NCI-H446 treated with DMSO at 0.1 percent for 48 hours (cell line): ENCODE measurements around the gene KCNMA1.
"Not testable (repeated sequence)": the region's sequence is repeated elsewhere in the genome, so short reads cannot be mapped to it uniquely, and the experiment has no call there.

Source experiments
- DNase-seq: peaks from one replicate; lab custom pipeline; 2025; lab: John Stamatoyannopoulos, UW

Gene KCNMA1

DNA sequence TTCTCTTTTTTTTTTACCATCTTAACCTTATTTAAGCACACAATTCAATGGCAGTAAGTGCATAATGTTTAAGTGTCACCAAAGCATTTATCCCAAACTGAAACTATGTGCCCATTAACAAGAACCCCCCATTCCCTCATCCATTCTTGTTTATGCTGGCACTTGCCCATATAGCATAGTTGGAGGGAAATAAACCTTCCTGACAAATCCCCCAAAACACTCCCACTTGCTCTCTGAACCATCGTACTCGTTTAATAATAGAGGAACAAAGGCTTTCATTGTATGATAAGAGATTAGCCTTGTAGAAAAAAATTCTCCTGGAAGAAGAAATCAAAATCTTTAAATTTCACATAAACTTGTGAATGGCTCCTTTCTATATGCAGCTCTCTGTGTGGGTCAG is 26.4 kb upstream of the KCNMA1 start:
- no peak for DNase-seq

DNA sequence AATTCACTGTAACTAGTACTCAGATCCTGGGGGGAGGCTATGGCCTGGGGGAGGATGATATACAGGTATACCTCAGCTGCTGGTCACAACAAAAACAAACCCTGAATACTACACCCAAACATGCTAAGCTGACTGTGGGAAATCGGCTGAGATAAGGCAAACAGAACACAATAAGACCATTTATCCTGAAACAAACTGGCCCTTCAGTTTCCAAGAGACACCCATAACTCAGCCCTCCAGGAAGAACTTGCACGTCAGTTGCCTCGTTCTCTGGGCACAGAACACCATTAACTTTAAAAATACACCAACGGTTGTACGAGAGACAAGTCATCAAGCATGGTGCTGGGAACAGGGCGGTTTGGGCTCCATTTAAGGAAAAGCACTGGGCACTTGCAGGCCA is 24.1 kb upstream of the KCNMA1 start:
- no peak for DNase-seq

DNA sequence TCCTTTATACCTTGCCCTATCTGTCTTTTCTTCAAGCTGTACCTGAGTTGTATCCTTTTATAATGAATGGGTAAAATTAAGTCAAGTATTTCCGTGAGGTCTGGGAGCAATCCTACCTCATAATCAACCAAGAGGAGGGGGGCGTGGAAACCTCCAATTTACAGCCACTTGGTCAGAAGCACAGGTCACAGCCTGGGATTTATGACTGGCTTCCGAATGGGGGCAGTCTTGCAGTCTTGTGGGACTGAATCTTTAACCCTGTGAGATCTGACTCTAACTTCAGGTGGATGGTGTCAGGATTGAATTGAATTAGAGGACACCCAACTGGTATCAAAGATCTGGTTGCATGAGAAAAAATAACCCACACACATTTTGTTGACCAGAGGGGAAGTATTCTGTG is 23.5 kb upstream of the KCNMA1 start:
- DNase-seq, result no peak

DNA sequence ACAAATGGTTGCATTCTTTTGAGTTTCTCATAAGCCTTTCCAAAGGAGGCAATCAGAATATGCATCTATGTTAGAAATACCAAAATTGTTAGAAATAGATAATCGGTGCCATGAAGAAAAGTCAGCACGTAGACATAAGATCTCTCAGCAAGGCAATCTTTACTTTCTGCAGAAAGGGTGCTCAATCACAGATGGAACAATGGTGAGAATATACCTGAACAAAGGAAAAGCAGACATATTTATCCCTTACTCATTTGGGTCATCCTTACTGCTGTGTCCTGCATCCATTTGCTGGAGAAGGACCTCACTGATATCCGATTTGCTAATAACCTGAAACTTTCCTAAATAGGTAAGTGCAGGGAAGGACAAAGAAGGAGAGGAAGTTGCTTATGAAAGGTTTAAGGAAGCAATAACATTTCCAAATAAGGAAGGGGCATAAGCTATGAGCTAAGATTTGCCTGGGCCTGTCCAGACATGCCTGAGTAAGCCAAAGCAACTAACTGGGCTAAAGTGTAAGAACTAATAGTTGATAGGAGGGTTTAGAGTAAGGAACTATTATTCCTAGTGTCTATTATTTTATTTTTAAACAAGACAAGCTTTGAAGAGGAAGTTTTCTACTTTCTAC is 21.6 kb upstream of the KCNMA1 start:
- not testable (repeated sequence) for DNase-seq

DNA sequence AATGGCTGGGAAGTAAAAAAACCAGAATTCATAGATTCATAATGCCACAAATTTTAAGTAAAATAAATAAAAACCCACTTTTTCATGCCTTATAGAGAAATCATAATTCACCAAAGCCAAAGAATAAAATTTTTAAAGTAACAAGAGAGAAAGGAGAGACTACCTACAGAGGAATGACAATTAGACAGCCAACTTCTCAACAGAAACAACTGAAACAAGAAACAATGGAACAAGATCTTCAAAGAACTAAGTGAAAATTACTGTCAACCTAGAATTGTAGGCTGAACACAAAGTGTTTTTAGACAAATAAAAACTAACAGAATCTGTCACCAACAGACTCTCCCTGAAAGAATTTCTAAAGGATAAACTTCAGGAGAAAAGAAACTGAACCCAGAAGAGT is 15.6 kb upstream of the KCNMA1 start:
- no peak for DNase-seq

DNA sequence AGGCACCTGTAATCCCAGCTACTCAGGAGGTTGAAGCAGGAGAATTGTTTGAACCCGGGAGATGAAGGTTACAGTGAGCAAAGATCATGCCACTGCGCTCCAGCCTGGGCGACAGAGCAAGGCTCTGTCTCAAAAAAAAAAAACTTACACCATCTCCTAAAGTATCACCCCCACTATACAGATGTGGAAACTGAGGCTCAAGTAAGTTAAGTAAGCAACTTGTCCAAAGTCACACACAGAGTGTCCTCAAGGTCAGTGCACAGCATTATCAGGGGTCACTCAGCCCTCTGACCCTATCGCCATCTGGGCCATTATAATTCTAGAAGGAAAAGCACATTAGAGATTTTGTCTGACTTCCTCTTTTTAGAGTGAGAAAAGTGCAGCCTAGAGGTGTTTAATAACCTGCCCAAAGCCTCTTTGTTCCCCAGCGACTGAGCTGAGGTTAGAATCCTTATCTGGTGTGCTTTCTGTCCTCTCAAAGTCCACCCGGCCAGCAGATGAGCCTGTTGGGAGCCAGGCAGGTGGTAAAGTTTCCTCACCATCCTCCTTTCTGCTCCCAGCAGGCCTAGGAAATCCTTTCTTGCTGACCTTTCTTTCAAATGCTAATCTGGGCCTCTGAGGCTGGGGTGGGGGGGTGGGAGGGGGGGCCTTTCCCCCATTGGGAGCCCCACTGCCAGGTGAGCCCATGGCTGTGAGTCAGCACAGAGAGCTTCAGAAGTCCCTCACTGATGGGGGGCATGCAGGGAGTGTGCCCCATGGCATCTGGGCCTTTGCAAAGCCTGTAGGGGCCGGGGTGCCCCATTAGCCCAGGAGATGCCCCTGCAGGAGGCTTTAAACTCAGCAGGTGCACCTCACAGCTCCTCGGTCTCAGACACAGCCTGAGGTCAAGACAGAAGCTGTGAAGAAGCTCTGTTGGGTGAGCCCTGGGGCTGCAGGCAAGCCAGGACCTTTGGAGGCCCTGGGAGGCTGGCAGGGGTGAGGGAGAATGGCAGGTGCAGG is 12.0 kb upstream of the KCNMA1 start:
- no peak for DNase-seq

DNA sequence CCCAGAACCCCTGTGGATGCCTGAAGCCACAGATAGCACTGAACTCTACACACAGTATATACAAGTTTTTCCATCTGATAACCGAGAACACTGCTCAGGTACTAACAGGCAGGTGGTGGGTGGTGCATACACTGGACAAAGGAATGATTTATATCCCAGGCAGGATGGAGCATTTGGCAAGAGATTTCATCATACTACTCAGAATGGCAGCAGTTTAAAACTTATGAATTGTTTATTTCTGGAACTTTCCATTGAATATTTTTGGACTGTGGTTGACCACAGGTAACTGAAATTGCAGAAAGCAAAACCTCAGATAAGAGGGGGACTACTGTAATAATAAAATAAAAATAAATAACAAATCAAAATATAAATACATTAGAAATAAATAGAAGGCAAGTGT is 10.9 kb upstream of the KCNMA1 start:
- DNase-seq, result no peak

DNA sequence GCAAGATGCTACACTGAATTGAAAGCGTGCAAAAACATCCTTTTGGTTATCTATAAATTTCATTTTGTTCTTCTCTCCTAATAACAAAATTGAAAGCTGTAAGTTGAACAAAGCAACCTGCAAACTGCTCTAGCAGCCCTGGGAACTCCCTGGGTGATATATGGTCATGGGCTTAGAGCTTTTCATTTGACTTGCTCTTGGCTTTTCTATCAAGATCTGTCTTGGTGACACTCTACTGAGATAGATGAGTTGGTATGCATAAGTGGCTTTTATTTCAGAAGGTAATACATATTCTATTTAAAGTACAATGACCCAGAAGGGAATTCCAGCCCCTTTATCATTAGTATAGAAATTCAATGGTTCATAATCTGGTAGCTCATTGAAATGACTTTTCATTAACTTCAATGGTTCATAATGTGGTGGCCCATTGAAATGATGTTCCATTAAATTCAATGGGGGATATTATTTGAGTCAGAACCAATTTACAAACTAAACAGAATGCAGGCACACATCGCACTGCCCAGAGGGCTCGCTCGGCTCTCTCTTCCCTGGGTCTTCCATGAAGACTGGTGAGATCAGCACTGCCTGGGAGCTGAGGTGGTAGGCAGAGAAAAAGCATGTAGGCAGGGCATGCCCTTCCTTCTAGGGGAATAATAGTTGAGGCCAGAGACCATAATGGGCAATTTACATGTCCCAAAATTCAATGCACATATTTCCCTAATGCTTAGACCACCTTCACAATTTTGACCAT is 10.1 kb upstream of the KCNMA1 start:
- no peak for DNase-seq

DNA sequence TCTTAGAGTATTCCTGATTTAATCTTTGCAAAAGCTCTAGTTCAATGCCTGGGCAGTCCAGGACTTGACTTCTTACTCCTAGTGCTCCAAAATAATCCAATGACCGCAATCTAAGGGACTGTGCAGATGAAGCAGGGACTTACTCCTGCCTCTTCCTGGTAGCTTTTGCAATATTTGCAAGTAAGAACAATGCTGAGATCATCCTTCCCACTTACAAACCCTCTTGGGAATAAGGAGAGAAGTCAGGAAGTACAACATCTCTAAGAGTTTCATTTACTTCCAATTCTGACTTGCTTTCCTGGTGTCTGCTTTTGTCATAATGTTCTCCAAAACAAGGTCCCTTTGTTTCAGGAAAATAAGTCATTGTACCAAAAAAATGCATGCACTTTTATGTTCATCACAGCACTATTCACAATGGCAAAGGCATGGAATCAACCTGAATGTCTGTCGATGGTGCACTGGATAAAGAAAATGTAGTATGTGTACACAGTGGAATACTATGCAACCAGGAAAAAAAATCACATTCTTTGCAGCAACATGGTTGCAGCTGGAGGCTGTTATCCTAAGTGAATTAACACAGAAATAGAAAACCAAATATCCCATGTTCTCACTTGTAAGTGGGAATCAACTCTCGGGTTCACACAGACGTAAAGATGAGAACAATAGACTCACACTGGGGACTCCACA is 7.1 kb upstream of the KCNMA1 start:
- DNase-seq, result no peak

DNA sequence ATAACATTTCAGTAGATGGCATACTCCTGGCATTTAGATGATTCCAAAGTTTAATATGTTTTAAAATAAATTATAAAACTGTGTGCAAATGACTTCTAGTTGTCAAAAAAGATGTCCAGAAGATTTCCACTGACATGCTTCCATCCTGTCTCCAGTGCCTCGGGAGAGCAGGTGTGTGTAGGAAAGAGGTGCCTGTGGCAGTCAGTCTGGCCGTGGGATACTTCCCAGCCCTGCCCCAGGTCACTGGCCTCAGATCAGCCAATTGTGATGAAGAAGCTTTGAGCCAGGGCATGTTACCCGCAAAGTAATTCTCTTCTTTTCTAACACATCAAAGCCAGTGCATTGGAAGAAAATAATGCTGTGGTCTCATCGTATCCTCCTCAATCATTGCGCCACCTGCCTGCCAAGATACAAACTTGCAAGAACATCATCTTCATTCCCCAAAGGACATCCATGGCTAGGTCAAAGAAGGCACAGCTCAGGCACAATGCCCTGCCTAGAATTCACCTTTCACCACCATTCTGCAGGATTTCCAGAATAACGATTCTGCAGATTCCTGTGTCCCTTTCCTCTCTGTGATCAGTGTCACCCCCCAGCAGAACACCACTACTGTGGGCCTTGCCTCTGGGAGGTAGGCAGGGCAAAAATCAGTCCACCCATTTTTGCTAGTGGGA is 6.3 kb upstream of the KCNMA1 start:
- no peak for DNase-seq

DNA sequence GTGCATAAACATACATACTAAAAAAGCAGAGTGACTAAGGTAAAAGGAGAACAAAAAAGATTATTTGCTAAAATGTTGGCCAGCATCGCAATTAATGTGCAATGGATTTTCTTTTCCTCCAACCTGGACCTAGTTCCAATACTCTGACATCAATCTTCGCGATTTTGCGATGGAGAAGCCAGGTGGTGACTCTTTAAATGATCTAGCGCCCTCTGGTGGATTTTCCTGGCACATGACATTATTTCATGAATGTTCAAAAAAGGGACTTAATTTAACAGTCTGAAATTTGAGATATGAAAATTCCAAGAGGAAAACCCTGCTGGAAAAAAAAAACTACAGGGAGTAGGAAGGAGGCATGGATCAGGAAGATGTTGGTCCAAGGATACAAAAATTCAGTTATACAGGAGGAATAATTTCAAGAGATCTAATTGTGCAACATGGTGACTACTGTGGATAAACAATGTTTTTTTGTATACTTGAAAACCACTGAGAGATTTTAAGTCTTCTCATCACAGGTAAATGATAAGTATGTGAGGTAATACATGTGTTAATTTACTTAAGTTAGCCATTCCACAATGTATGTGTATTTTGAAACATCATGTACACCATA is 4.3 kb upstream of the KCNMA1 start:
- peak; percentile 24 for DNase-seq

DNA sequence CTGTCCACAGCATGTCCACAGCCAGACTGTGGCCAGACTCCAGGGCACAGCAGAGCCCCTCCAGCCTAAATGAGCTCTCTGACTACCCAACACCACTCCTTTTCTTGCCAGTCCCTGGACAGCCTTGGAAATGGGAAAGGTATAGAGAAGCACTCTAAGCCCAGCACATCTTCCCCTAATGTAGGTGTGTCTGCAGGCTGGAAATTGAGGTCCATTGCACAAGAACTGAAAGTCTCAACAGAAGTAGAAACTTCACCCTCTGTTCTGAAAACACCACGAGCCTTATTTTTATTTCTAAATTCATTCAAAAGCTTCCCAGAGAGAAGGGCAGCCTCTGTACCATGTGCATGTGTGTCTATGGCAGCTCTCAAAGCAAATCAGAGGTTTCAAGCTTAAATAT is 3.7 kb upstream of the KCNMA1 start:
- DNase-seq, result no peak

DNA sequence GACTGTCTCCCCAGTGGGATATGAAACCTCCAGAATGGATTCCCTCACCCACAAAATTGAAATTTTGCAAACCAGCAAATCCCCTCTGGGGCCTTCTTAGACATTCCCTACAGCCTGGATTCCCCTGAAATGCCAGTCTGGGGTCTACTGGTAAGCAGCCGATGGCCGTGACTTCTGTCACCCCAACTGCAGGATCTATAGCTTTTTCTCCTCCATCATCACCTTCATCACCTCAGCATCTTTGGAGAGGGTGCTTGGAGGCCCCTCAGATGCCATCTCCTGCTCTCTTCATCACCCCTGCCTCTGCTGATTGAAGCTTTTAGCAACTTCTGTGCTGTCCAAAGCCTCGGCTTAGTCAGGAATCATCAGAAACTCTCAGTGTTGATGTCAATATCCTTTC is 2.6 kb upstream of the KCNMA1 start:
- no peak for DNase-seq

DNA sequence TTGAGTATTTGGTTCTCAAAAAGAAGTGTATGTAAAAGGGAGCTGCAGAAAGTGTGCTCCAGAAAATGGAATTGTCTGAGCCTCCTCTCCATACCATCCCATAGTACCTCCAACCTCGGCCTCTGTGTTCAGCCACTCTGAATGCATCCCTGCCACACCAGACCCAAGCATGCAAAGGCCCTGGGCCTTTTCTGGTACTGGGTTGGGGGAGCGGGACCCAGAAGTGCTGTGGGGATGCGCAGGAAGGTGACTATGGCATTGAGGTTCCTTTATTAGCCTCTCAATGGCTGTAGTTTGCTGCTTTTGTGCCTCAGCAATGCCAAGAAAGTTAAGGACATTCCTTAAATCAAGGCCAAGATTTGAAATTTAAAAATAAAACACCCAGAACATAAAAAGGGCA is 2.1 kb upstream of the KCNMA1 start:
- no peak for DNase-seq

DNA sequence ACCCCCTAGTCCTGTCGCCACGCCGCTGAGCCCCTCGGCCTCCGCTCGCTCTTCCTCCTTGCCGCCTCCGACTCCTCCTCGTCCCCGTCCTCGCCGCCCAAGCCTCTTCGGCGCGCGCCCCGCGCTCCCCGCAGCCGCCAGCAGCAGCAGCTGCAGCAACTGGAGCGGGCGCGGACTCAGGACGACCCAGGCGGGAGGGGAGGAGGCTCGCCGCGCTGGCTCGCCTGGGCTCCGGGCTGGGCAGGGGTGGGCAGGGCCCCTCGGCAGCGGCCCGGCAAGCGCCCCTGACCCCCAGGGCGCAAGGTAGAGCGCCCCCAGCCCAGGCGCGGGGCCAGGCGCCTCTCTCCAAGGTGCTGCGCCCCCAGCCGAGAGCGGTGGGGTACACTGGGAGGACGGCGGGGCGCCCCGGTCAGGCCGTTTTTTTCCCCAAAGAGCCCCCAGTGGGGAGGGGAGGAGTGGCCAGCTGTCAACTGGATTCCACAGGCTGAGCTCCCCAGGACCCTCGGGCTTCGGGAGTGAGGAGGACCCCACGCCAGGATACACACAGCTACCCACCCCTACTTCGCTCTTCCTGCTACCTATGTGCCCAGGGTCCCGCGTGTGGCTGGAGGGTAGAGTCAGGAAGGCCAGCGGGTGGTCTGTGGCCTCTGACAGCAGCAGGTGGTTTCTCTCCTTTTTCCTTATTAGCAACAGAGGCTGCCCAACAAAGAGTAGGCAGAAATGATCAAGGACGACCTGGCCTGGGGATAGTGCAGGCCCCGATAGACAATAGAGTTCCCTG is 903 bp upstream of the KCNMA1 start:
- DNase-seq, result no peak

DNA sequence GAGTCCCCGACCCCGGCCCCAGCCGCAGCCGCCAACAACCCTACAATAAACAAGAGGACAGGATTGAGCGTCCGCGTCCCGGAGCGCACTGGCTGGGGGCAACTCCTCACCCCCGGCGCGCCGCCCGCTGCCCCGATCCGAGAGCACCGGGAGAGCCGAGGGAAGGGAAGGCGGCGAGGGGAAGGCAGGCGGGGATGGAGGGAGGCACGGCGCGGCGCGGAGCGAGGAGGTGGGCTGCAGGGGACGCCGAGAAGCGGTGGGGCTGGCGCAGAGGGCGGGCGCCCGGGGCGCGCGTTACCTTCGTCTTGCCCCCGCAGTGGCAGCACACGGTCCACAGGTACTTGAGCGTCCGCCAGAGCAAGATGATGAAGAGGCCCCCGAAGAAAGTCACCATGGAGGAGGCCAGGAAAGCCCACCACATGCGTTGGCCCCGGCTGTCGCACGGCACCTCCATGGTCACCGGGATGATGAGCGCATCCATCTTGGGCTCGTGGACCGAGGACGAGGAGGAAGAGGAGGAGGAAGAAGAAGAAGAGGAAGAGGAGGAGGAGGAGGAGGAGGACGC is 559 bp downstream of the KCNMA1 start:
- DNase-seq, result no peak

DNA sequence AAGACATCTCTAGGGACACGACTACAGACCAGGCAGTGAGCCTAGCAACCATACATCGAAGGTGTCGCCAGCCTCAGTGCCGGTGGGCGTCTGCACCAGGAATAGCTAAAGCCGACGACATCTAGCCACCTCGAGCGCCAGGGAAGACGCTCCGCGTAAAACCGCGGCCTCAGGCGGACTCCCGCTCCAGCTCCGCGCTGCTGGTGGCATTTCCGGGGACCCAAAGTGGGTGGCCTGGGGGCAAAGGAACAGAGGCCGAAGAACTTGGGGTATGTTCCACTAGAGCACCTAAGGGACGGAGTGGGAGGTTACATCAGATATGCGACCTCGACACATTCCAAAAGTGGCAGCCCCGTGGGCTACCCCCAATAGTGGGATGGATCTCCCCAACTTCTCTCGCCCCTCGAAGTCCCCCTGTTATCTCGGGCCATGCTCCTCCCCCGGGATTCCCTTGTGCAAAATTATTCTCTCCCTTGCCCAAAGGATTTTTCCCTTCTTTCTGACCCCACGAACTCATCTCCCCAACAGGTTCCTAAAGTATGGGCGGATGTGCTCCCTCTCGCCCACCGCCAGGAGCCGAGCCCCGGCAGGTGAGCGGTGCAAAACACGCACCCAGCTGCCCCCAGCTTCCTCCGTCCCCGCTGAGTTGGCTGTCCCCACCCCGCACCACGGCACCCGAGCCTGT is 1.2 kb downstream of the KCNMA1 start:
- DNase-seq, result no peak

DNA sequence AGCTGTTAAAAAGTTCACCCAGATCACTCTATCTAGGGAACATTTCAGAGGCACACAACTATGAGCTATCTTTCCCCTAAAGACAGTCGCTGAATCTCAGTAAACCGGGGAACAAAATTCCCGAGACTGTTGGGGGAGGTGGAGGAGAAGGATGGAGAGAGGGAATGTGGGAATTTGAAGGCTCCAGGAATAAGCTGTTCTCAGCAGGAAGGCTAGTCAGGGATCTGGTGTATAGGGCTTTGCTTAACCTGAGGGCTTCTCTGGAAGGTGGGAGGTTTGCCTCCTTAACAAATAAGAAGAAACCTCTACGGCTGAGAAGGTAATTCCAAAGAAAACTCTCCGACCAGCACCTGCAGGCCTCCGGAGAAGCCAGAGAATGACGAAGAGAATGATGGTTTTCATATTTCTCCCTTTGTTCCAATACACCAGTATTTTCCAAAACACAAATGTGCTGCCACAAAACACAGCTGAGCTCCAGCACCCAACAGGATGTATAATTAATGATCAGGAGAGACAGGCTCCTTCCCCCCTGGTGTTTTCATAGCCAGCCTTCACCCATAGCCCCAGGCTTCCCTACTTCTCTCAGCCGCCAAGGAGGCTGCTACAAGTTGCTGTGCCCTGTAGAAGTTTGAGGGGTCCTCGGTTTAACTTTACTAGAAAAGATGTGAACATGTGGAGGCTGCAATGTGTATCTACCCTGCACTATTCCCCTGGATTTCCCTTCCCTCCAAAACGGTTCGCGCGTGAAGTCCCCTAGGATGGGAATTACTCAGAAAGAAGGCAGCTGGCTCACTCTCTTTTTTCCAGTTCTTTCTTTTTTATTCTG is 2.0 kb downstream of the KCNMA1 start:
- DNase-seq, result no peak

DNA sequence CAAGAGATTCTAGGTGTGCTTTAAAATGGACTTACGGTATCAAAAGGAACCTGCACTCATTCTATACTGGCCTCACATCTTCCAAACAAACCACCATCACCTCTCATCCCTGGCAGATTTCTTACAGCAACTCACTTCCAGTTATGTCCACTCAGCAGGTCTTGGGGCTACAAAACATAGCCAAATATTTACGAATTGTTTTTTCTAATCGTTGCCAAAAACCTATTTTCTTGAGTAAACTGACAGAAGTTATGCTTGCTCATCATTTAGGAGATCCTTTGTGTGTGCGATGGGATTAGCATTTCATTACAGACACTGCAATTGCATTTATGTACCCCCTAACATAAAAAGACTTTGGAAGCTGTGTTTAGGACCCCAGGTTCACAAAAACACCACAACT is 2.7 kb downstream of the KCNMA1 start:
- DNase-seq, result no peak
